HG03457 (cell line): ENCODE data around the gene THSD4.

Experiments
- ATAC-seq: cut with Tn5 transposase; IDR thresholded peaks from one replicate; pipeline ENCODE4 v1.9.1; 2021; ENCODE audit warnings: moderate number of reproducible peaks; ENCODE audit not compliant: unreplicated experiment

Gene THSD4

GRCh38 chr15:71215126-71215894, 100.0 kb downstream of the THSD4 start:
- ATAC-seq: no peak

- no peak for ATAC-seq
Observed at GRCh38 chr15:71218272-71218805, 103.1 kb downstream of the THSD4 start.

- ATAC-seq: no peak
Observed at GRCh38 chr15:71219101-71219500, 103.8 kb downstream of the THSD4 start.

- ATAC-seq: no peak
Observed at GRCh38 chr15:71219645-71220044, 104.4 kb downstream of the THSD4 start.

- ATAC-seq: no peak
Observed at GRCh38 chr15:71220828-71221227, 105.6 kb downstream of the THSD4 start.

- ATAC-seq: no peak
Observed at GRCh38 chr15:71221417-71221816, 106.1 kb downstream of the THSD4 start.

- no peak for ATAC-seq
Observed at GRCh38 chr15:71223516-71223915, 108.2 kb downstream of the THSD4 start.

GRCh38 chr15:71224024-71224423, 108.8 kb downstream of the THSD4 start:
- no peak for ATAC-seq

- no peak for ATAC-seq
Observed at GRCh38 chr15:71225851-71226250, 110.6 kb downstream of the THSD4 start.

- no peak for ATAC-seq
Observed at GRCh38 chr15:71226536-71227455, 111.5 kb downstream of the THSD4 start.

GRCh38 chr15:71228403-71228802, 113.1 kb downstream of the THSD4 start:
- no peak for ATAC-seq

- no peak for ATAC-seq
Observed at GRCh38 chr15:71230303-71230702, 115.0 kb downstream of the THSD4 start.

GRCh38 chr15:71231758-71232157, 116.5 kb downstream of the THSD4 start:
- no peak for ATAC-seq

GRCh38 chr15:71232411-71232810, 117.1 kb downstream of the THSD4 start:
- ATAC-seq: no peak

GRCh38 chr15:71237456-71238188, 122.4 kb downstream of the THSD4 start:
- ATAC-seq: no peak

GRCh38 chr15:71238926-71239325, 123.7 kb downstream of the THSD4 start:
- no peak for ATAC-seq

- ATAC-seq: no peak
Observed at GRCh38 chr15:71239592-71240364, 124.5 kb downstream of the THSD4 start.

- no peak for ATAC-seq
Observed at GRCh38 chr15:71242292-71242691, 127.0 kb downstream of the THSD4 start.

- ATAC-seq: no peak
Observed at GRCh38 chr15:71244250-71244649, 129.0 kb downstream of the THSD4 start.

- no peak for ATAC-seq
Observed at GRCh38 chr15:71245588-71245987, 130.3 kb downstream of the THSD4 start.
